ENCODE measurements around the gene TMEM92. TPM values are rescaled to one million over a fixed set of nuclear protein-coding genes. Genes with fewer than 3 reads are reported as not detected.
"Not testable (repeated sequence)": the region's sequence is repeated elsewhere in the genome, so short reads cannot be mapped to it uniquely, and the experiment has no call there.

TMEM92 gene
- total RNA-seq, 3 donors from 2014 or later = not detected

- Mint-ChIP-seq H3K4me1 (ENCODE audit: low read depth) (peaks cover 3% of the 10 kb centered on the region), H3K4me3 (no peak overlapping the region), H3K36me3 (ENCODE audit: insufficient read depth) (no peaks in the 10 kb centered on the region), H3K27me3 (ENCODE audit: low read depth) (peaks cover 30% of the 10 kb centered on the region), H3K9me3 (no peaks in the 10 kb centered on the region)
- DNase-seq = no peak
- no peak for ATAC-seq
These were observed 37.2 kb downstream of the TMEM92 start for GRCh38 chr17:50311483-50311882.

DNA sequence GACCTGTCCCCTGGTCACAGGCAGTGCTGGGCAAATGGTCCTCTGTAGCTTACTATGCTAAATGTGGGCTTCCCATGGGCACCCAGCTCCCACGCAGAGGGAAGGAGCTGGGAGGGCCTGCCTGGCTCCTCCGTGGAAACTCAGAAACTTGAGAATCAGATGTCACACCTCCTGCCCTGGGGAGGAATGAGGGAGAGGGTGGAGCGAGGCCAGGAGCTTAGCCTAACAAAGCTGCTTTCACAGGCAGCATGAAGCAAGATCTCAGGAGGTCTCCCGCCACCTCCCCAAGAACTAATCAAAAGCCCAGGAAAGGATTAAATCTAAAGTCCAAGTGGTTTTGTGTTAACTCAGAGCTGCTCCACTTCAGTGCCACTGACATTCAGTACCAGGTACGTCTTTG, 38.0 kb downstream of the TMEM92 start:
- H3K36me3 Mint-ChIP-seq (ENCODE audit: insufficient read depth) = no peaks in the 10 kb centered on the region
- no peak for ATAC-seq
- peaks cover 30% of the 10 kb centered on the region for H3K27me3 Mint-ChIP-seq (ENCODE audit: low read depth)

GRCh38 chr17:50314456-50315011, 40.3 kb downstream of the TMEM92 start:
- no peak for ATAC-seq
- no peak for DNase-seq
- Mint-ChIP-seq H3K36me3 (ENCODE audit: insufficient read depth) (no peaks in the 10 kb centered on the region), H3K4me1 (ENCODE audit: low read depth) (peaks cover 3% of the 10 kb centered on the region), H3K9me3 (no peaks in the 10 kb centered on the region), H3K27me3 (ENCODE audit: low read depth) (peaks cover 23% of the 10 kb centered on the region), H3K4me3 (no peak overlapping the region)

More for the DNA sequence above, 38.0 kb downstream of the TMEM92 start:
- H3K4me1 Mint-ChIP-seq (ENCODE audit: low read depth) = peaks cover 3% of the 10 kb centered on the region
- no peak for DNase-seq
- no peaks in the 10 kb centered on the region for H3K9me3 Mint-ChIP-seq
- no peak overlapping the region for H3K4me3 Mint-ChIP-seq

GRCh38 chr17:50316016-50316587, 41.8 kb downstream of the TMEM92 start:
- Mint-ChIP-seq H3K4me3 (no peak overlapping the region), H3K4me1 (ENCODE audit: low read depth) (no peaks in the 10 kb centered on the region), H3K27me3 (ENCODE audit: low read depth) (peaks cover 12% of the 10 kb centered on the region), H3K9me3 (no peaks in the 10 kb centered on the region), H3K36me3 (ENCODE audit: insufficient read depth) (no peaks in the 10 kb centered on the region)
- ATAC-seq = no peak
- DNase-seq = no peak

DNA sequence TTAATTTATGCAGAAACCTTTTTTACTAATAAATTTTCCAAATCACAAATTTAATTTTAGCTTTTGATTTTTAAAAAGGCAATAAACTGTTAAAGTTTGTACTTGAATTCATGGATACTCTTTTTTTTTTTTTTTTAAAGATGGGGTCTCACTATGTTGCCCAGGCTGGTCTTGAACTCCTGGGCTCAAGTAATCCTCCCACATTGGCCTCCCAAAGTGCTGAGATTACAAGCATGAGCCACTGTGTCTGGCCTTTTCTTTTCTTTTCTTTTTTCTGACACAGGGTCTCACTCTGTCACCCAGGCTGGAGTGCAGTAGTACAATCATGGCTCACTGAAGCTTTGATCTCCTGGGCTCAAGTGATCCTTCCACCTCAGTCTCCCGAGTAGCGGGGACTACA, 42.4 kb downstream of the TMEM92 start:
- not testable (repeated sequence) for ATAC-seq; H3K9me3 Mint-ChIP-seq; DNase-seq; H3K36me3 Mint-ChIP-seq (ENCODE audit: insufficient read depth); H3K4me1 Mint-ChIP-seq (ENCODE audit: low read depth); H3K27me3 Mint-ChIP-seq (ENCODE audit: low read depth); H3K4me3 Mint-ChIP-seq

GRCh38 chr17:50317121-50317520, 42.9 kb downstream of the TMEM92 start:
- Mint-ChIP-seq H3K4me1 (ENCODE audit: low read depth) (no peaks in the 10 kb centered on the region), H3K9me3 (no peaks in the 10 kb centered on the region), H3K4me3 (no peak overlapping the region), H3K36me3 (ENCODE audit: insufficient read depth) (no peaks in the 10 kb centered on the region), H3K27me3 (ENCODE audit: low read depth) (peaks cover 6% of the 10 kb centered on the region)
- no peak for DNase-seq
- ATAC-seq = no peak

- peaks cover 6% of the 10 kb centered on the region for H3K27me3 Mint-ChIP-seq (ENCODE audit: low read depth)
- no peaks in the 10 kb centered on the region for H3K4me1 Mint-ChIP-seq (ENCODE audit: low read depth)
- no peak for DNase-seq
- H3K9me3 Mint-ChIP-seq = no peaks in the 10 kb centered on the region
- H3K36me3 Mint-ChIP-seq (ENCODE audit: insufficient read depth) = no peaks in the 10 kb centered on the region
- H3K4me3 Mint-ChIP-seq = no peak overlapping the region
- no peak for ATAC-seq
These were observed 44.4 kb downstream of the TMEM92 start for GRCh38 chr17:50318501-50319285.

DNA sequence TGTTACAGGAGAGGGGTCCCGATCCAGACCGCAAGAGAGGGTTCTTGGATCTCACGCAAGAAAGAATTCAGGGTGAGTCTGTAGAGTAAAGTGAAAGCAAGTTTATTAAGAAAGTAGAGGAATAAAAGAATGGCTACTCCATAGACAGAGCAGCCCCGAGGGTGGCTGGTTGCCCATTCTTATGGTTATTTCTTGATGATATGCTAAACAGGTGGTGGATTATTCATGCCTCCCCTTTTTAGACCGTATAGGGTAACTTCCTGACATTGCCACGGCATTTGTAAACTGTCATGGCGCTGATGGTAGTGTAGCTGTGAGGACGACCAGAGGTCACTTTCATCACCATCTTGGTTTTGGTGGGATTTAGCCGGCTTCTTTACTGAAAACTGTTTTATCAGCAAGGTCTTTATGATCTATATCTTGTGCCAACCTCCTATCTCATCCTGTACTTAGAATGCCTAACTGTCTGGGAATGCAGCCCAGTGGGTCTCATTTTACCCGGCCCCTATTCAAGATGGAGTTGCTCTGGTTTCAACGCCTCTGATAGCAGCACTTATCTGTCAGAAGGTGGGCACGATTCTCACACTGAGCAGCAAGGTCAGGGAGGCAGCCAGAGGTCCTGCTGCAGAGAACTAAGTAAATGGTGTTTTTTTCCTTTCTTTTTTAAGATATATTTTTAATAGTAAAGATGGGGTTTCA, 45.2 kb downstream of the TMEM92 start:
- ATAC-seq (no peak), DNase-seq (no peak)
- no peaks in the 10 kb centered on the region for H3K36me3 Mint-ChIP-seq (ENCODE audit: insufficient read depth)
- H3K4me3 Mint-ChIP-seq = no peak overlapping the region
- H3K27me3 Mint-ChIP-seq (ENCODE audit: low read depth) = peaks cover 3% of the 10 kb centered on the region
- H3K4me1 Mint-ChIP-seq (ENCODE audit: low read depth) = no peaks in the 10 kb centered on the region
- H3K9me3 Mint-ChIP-seq = no peaks in the 10 kb centered on the region

GRCh38 chr17:50322271-50322670, 48.0 kb downstream of the TMEM92 start:
- no peaks in the 10 kb centered on the region for H3K27me3 Mint-ChIP-seq (ENCODE audit: low read depth)
- H3K4me3 Mint-ChIP-seq = no peak overlapping the region
- peaks cover 3% of the 10 kb centered on the region for H3K4me1 Mint-ChIP-seq (ENCODE audit: low read depth)
- ATAC-seq (no peak), DNase-seq (no peak)
- no peaks in the 10 kb centered on the region for H3K36me3 Mint-ChIP-seq (ENCODE audit: insufficient read depth)
- H3K9me3 Mint-ChIP-seq = no peaks in the 10 kb centered on the region

- Mint-ChIP-seq H3K4me1 (ENCODE audit: low read depth) (peaks cover 3% of the 10 kb centered on the region), H3K27me3 (ENCODE audit: low read depth) (no peaks in the 10 kb centered on the region), H3K4me3 (no peak overlapping the region), H3K36me3 (ENCODE audit: insufficient read depth) (no peaks in the 10 kb centered on the region), H3K9me3 (no peaks in the 10 kb centered on the region)
- DNase-seq (no peak), ATAC-seq (no peak)
These were observed 48.8 kb downstream of the TMEM92 start for GRCh38 chr17:50323060-50323459.

DNA sequence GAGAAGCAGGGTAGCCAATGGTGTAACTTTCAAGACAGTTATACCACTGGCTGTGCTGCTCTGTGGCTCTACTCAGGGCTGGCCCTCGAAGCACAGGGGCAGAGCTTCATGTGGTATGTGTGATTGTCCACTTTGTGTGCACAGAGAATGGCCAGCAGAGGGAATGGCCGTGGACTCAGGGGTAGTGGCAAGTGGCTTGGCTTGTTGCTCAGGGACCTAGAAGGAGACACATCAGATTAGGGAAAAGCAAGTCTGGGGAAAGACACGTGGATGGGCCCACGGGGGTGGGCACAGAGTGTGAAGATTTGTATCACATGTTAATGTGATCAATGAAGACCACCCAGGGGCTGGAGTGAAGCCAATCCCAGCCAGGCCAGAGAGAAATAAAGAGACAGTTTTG, 51.6 kb downstream of the TMEM92 start:
- ATAC-seq = no peak
- peaks cover 4% of the 10 kb centered on the region for H3K27me3 Mint-ChIP-seq (ENCODE audit: low read depth)

DNA sequence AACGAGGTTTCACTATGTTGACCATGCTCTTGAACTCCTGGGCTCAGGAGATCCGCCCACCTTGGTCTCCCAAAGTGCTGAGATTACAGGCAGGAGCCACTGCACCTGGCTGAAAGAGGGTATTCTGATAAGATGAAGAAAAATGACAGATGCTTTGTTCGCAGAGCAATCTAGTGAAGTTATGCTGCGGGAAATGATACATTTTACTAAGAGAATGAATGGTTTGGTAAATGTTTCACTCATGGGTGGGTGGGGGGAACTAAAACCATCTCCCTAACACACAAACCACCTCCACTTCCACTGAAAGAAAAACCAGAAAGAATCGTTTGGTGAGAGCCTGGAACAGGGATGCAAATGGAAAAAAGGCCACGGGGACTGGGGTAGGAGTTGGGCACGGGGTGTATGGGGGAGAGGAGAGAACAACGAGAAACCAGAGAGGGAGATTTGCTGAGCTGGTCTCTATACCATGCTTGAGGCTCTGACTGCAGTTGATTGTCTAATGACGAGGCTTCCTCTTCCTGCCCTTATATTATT, 52.6 kb downstream of the TMEM92 start:
- H3K4me1 Mint-ChIP-seq (ENCODE audit: low read depth) = peaks cover 3% of the 10 kb centered on the region
- ATAC-seq = peak; percentile 21 to 36
- no peak for DNase-seq
- H3K36me3 Mint-ChIP-seq (ENCODE audit: insufficient read depth) = no peaks in the 10 kb centered on the region
- no peak overlapping the region for H3K4me3 Mint-ChIP-seq
- H3K27me3 Mint-ChIP-seq (ENCODE audit: low read depth) = peaks cover 4% of the 10 kb centered on the region
- no peaks in the 10 kb centered on the region for H3K9me3 Mint-ChIP-seq

More for the DNA sequence above, 51.6 kb downstream of the TMEM92 start:
- Mint-ChIP-seq H3K36me3 (ENCODE audit: insufficient read depth) (no peaks in the 10 kb centered on the region), H3K4me1 (ENCODE audit: low read depth) (peaks cover 3% of the 10 kb centered on the region), H3K9me3 (no peaks in the 10 kb centered on the region), H3K4me3 (no peak overlapping the region)
- no peak for DNase-seq

DNA sequence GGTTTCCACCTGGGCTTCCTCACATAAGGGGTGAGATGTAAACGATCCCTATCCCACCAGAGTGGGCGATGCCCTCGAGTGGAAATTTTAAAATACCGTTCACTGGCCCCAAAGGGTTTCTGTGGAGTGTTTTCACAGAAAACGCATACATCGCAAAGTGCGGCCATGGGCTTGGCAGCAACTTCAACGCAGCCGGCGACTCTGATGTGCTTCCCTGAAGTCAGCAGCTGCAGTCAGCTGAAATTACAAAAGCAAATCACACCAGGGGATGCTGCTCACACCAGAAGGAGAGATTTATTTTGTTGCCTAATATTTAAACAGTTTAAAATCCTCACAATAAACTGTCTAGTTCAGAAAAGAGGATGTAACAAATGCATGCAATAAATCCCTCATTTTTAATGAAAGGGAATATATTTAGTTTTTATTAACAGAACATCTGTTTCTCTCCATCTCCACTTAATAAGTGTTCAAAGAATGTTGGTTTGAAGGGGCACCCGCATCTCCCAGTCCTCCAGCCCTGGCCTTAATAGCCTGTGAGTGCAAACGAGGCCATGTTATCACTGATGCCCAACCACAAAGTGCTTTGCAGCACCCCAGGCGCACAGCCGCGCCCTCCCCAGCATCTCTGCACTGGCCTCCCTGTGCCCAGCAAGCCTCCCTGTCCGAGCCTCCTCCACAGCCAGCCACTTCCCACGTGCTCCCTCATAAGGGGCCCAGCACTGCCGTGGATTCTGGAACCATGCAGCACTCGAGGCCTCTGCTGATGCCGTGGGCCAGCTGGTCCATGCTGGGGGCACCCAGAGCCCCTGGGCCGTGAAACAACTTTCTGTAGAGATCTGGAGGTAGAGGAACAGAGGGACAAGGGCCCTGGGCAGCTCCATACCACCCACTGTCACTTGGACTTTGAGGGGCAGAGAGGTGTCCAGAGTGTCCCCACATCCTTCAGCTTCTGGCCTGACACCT, 54.4 kb downstream of the TMEM92 start:
- DNase-seq = no peak
- H3K9me3 Mint-ChIP-seq = no peaks in the 10 kb centered on the region
- no peak overlapping the region for H3K4me3 Mint-ChIP-seq
- ATAC-seq = no peak
- peaks cover 8% of the 10 kb centered on the region for H3K27me3 Mint-ChIP-seq (ENCODE audit: low read depth)
- H3K36me3 Mint-ChIP-seq (ENCODE audit: insufficient read depth) = no peaks in the 10 kb centered on the region
- peaks cover 5% of the 10 kb centered on the region for H3K4me1 Mint-ChIP-seq (ENCODE audit: low read depth)
